SK-N-SH treated with all-trans-retinoic acid at 6 μM for 48 hours (cell line): Measurements from ENCODE around the gene KLHL29.

Source experiments
- ATAC-seq: fragments of 200-7000 bp; cut with Tn5 transposase; 3 replicates; pipeline ENCODE4 v1.9.1; 2020; ENCODE audit warnings: mild to moderate bottlenecking, moderate library complexity
- ARNTL ChIP-seq: fragments of 450-650 bp; formaldehyde crosslinking; IDR thresholded peaks from 2 replicates; pipeline ENCODE4 v1.5.0; 2020; ENCODE audit warnings: low read depth, mild to moderate bottlenecking, moderate library complexity, borderline replicate concordance
- BACH2 ChIP-seq: fragments of 250-450 bp; sonication (Bioruptor Pico); IDR thresholded peaks from 2 replicates; pipeline ENCODE4 v1.9.0; 2021; ENCODE audit warnings: mild to moderate bottlenecking, borderline replicate concordance
- CSDC2 ChIP-seq: fragments of 250-450 bp; sonication (Bioruptor Pico); IDR thresholded peaks from 2 replicates; pipeline ENCODE4 v1.5.0; 2020; ENCODE audit warnings: mild to moderate bottlenecking, moderate library complexity
- ESRRG ChIP-seq: fragments of 250-450 bp; sonication (Bioruptor Pico); IDR thresholded peaks from 2 replicates; pipeline ENCODE4 v1.6.1; 2021; ENCODE audit warnings: mild to moderate bottlenecking
- ISL1 ChIP-seq: fragments of 250-450 bp; sonication (Bioruptor Pico); IDR thresholded peaks from 2 replicates; pipeline ENCODE4 v2.1.2; 2022; ENCODE audit warnings: mild to moderate bottlenecking, moderate library complexity
- OSR1 ChIP-seq: fragments of 250-450 bp; sonication (Bioruptor Pico); IDR thresholded peaks from 2 replicates; pipeline ENCODE4 v1.8.0; 2022; ENCODE audit warnings: moderate library complexity, mild to moderate bottlenecking, inconsistent platforms
- PPARA ChIP-seq: fragments of 250-450 bp; sonication (Bioruptor Pico); IDR thresholded peaks from 2 replicates; pipeline ENCODE4 v1.5.0; 2020; ENCODE audit warnings: mild to moderate bottlenecking, borderline replicate concordance
- RARB ChIP-seq: fragments of 250-450 bp; sonication (Bioruptor Pico); IDR thresholded peaks from 2 replicates; pipeline ENCODE4 v1.8.0; 2021; ENCODE audit warnings: mild to moderate bottlenecking, moderate library complexity
- SNAI2 ChIP-seq: fragments of 250-450 bp; sonication (Bioruptor Pico); IDR thresholded peaks from 2 replicates; pipeline ENCODE4 v1.5.0; 2020; ENCODE audit warnings: mild to moderate bottlenecking, moderate library complexity
- TCF4 ChIP-seq: fragments of 250-450 bp; sonication (Bioruptor Pico); IDR thresholded peaks from 2 replicates; pipeline ENCODE4 v1.8.0; 2021; ENCODE audit warnings: mild to moderate bottlenecking, moderate library complexity, borderline replicate concordance
- TOX ChIP-seq: fragments of 250-450 bp; sonication (Bioruptor Pico); IDR thresholded peaks from 2 replicates; pipeline ENCODE4 v1.8.0; 2021; ENCODE audit warnings: mild to moderate bottlenecking, moderate library complexity, borderline replicate concordance
- ZFP3 ChIP-seq: fragments of 250-450 bp; sonication (Bioruptor Pico); IDR thresholded peaks from 2 replicates; pipeline ENCODE4 v1.5.0; 2020; ENCODE audit warnings: mild to moderate bottlenecking, moderate library complexity
- ZFP30 ChIP-seq: fragments of 450-650 bp; formaldehyde crosslinking; IDR thresholded peaks from 2 replicates; pipeline ENCODE4 v1.5.0; 2022; ENCODE audit warnings: mild to moderate bottlenecking, moderate library complexity
- ZNF565 ChIP-seq: fragments of 450-650 bp; formaldehyde crosslinking; conservative IDR thresholded peaks from 2 replicates; pipeline ENCODE4 v1.5.0; 2020; ENCODE audit warnings: low read depth, mild to moderate bottlenecking, moderate library complexity
- ZNF70 ChIP-seq: fragments of 450-650 bp; formaldehyde crosslinking; IDR thresholded peaks from 2 replicates; pipeline ENCODE4 v1.5.0; 2020; ENCODE audit warnings: mild to moderate bottlenecking, moderate library complexity
- ZNF8 ChIP-seq: fragments of 450-650 bp; formaldehyde crosslinking; IDR thresholded peaks from 2 replicates; pipeline ENCODE4 v1.5.0; 2020; ENCODE audit warnings: mild to moderate bottlenecking, moderate library complexity
- TF ChIP-seq, protein P1 (sequence below): fragments of 250-450 bp; sonication (Bioruptor Pico); IDR thresholded peaks from 2 replicates; pipeline ENCODE4 v1.8.0; 2020; ENCODE audit warnings: mild to moderate bottlenecking, moderate library complexity, borderline replicate concordance
- TF ChIP-seq, protein P2 (sequence below): fragments of 250-450 bp; sonication (Bioruptor Pico); IDR thresholded peaks from 2 replicates; pipeline ENCODE4 v1.5.1; 2021; ENCODE audit warnings: mild to moderate bottlenecking, moderate library complexity
- TF ChIP-seq, protein P3 (sequence below): fragments of 250-450 bp; sonication (Bioruptor Pico); IDR thresholded peaks from 2 replicates; pipeline ENCODE4 v1.5.1; 2020; ENCODE audit warnings: low read depth, mild to moderate bottlenecking, moderate library complexity
- TF ChIP-seq, protein P4 (sequence below): fragments of 250-450 bp; sonication (Bioruptor Pico); IDR thresholded peaks from 2 replicates; pipeline ENCODE4 v1.5.0; 2020; ENCODE audit warnings: mild to moderate bottlenecking, moderate library complexity
- TF ChIP-seq, protein P5 (sequence below): fragments of 250-450 bp; sonication (Bioruptor Pico); IDR thresholded peaks from 2 replicates; pipeline ENCODE4 v1.8.0; 2021; ENCODE audit warnings: low read depth, mild to moderate bottlenecking, moderate library complexity, borderline replicate concordance

KLHL29 gene

DNA sequence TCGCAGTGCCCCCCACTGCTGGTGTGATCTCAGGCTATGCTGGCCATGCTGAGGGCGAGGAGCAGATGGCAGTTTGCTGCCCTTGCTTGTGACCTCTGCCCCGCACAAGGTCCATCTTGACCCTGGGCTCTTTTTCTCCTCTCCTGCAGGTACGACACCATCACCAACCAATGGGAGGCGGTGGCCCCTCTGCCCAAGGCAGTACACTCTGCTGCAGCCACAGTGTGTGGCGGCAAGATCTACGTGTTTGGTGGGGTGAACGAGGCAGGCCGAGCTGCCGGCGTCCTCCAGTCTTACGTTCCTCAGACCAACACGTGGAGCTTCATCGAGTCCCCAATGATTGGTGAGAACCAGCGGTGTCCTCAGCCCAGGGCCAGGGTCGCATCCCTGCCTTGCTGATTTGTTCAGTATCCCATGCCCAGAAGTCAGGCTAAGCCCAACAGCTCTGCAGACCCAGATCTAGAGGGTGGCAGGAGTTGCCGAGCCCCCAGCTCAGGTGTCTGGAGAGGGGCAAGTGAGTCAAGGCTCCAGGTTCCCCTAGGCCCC lies 318.1 kb downstream of the KLHL29 start:
- TF ChIP-seq ZNF70 (CRISPR knock-in tag) (no peak), TOX (CRISPR knock-in tag) (no peak), ESRRG (CRISPR knock-in tag) (no peak), CSDC2 (CRISPR knock-in tag) (no peak), ARNTL (no peak)
- TF ChIP-seq, protein P1, sequence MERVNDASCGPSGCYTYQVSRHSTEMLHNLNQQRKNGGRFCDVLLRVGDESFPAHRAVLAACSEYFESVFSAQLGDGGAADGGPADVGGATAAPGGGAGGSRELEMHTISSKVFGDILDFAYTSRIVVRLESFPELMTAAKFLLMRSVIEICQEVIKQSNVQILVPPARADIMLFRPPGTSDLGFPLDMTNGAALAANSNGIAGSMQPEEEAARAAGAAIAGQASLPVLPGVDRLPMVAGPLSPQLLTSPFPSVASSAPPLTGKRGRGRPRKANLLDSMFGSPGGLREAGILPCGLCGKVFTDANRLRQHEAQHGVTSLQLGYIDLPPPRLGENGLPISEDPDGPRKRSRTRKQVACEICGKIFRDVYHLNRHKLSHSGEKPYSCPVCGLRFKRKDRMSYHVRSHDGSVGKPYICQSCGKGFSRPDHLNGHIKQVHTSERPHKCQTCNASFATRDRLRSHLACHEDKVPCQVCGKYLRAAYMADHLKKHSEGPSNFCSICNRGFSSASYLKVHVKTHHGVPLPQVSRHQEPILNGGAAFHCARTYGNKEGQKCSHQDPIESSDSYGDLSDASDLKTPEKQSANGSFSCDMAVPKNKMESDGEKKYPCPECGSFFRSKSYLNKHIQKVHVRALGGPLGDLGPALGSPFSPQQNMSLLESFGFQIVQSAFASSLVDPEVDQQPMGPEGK (CRISPR knock-in tag): no peak
- TF ChIP-seq, protein P2, sequence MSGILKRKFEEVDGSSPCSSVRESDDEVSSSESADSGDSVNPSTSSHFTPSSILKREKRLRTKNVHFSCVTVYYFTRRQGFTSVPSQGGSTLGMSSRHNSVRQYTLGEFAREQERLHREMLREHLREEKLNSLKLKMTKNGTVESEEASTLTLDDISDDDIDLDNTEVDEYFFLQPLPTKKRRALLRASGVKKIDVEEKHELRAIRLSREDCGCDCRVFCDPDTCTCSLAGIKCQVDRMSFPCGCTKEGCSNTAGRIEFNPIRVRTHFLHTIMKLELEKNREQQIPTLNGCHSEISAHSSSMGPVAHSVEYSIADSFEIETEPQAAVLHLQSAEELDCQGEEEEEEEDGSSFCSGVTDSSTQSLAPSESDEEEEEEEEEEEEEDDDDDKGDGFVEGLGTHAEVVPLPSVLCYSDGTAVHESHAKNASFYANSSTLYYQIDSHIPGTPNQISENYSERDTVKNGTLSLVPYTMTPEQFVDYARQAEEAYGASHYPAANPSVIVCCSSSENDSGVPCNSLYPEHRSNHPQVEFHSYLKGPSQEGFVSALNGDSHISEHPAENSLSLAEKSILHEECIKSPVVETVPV (CRISPR knock-in tag): no peak
- no peak for ATAC-seq

DNA sequence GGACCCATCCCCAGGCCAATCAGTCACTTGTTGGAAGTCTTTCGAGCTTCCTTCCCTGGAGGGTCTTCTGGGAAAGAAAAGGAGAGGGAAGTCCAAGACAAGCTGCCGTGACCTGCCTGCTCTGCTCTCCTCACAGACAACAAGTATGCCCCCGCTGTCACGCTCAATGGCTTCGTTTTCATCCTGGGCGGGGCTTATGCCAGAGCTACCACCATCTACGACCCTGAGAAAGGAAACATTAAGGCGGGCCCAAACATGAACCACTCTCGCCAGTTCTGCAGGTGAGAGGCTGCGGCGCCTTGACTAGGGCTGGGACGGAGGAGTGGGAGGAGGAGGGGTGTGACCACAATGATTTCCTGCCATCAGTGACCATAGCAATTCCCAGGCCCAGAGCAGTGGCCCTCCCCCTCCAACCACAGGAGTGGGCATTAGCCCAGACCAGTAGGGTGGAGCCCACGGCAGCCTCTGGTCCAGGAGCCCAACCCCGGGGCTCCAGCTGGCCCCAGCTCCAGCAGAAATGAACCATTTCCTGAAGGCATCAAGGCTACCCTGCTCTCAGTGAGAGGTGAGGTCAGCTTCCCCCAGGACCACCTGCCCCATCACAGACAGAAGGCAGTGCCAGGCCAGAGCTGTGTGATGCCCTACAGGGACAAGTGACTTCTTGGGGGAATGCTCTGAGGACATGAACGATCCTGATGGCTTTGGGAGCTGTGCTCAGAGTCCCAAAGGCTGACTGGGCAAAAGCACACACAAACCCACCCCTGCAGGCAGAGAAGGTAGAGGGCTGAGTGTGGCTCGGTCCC lies 318.8 kb downstream of the KLHL29 start:
- TF ChIP-seq CSDC2 (CRISPR knock-in tag) (no peak), OSR1 (CRISPR knock-in tag) (no peak), ISL1 (CRISPR knock-in tag) (no peak), TCF4 (CRISPR knock-in tag) (no peak), ZFP3 (CRISPR knock-in tag) (no peak)
- TF ChIP-seq, protein P3, sequence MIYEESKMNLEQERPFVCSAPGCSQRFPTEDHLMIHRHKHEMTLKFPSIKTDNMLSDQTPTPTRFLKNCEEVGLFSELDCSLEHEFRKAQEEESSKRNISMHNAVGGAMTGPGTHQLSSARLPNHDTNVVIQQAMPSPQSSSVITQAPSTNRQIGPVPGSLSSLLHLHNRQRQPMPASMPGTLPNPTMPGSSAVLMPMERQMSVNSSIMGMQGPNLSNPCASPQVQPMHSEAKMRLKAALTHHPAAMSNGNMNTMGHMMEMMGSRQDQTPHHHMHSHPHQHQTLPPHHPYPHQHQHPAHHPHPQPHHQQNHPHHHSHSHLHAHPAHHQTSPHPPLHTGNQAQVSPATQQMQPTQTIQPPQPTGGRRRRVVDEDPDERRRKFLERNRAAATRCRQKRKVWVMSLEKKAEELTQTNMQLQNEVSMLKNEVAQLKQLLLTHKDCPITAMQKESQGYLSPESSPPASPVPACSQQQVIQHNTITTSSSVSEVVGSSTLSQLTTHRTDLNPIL: no peak
- TF ChIP-seq, protein P4, sequence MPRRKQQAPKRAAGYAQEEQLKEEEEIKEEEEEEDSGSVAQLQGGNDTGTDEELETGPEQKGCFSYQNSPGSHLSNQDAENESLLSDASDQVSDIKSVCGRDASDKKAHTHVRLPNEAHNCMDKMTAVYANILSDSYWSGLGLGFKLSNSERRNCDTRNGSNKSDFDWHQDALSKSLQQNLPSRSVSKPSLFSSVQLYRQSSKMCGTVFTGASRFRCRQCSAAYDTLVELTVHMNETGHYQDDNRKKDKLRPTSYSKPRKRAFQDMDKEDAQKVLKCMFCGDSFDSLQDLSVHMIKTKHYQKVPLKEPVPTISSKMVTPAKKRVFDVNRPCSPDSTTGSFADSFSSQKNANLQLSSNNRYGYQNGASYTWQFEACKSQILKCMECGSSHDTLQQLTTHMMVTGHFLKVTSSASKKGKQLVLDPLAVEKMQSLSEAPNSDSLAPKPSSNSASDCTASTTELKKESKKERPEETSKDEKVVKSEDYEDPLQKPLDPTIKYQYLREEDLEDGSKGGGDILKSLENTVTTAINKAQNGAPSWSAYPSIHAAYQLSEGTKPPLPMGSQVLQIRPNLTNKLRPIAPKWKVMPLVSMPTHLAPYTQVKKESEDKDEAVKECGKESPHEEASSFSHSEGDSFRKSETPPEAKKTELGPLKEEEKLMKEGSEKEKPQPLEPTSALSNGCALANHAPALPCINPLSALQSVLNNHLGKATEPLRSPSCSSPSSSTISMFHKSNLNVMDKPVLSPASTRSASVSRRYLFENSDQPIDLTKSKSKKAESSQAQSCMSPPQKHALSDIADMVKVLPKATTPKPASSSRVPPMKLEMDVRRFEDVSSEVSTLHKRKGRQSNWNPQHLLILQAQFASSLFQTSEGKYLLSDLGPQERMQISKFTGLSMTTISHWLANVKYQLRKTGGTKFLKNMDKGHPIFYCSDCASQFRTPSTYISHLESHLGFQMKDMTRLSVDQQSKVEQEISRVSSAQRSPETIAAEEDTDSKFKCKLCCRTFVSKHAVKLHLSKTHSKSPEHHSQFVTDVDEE (CRISPR knock-in tag): no peak
- TF ChIP-seq, protein P1 (CRISPR knock-in tag): no peak
- no peak for ATAC-seq

DNA sequence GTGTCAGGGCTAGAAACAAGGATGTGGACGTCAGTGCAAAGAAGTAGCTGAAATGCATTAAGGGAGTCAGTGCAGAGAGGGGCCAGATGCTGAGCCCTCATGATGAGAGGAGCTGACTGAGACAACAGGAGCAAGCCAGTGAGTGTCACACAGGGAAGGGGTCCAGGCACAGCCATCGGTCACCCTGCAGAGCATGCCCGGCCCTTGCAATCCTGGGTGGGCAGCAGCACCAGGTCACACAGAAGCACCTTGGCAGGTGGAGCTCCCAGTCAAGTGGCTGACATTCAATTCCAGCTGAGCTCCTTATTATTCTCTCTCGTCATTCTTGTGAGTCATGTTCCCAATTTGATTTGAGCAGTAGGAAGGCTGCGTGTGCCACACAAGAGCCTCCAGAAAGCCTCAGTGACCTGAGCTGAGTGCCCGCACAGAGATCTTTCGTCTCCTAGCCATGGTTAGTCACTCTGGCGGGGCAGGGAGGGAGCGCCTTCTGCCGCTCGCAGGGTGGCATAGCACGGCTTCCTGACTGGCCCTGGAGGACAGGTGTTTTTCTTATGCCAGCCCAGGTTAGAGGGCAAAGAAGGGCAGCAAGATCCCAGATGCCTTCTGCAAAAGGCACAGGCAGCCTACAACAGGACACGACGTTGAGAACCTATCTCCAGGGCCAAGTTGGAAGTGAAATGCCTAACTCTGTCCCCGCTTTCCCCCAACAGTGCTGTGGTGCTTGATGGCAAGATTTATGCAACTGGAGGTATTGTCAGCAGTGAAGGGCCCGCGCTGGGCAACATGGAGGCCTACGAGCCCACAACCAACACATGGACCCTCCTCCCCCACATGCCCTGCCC lies 321.0 kb downstream of the KLHL29 start:
- no peak for ATAC-seq
- TF ChIP-seq PPARA (CRISPR knock-in tag) (no peak), CSDC2 (CRISPR knock-in tag) (no peak), BACH2 (CRISPR knock-in tag) (no peak), ZNF8 (CRISPR knock-in tag) (no peak), ZFP3 (CRISPR knock-in tag) (no peak), ZFP30 (CRISPR knock-in tag) (no peak), SNAI2 (no peak), RARB (CRISPR knock-in tag) (no peak), ZNF565 (CRISPR knock-in tag) (no peak), ARNTL (no peak)
- TF ChIP-seq, protein P2 (CRISPR knock-in tag): no peak
- TF ChIP-seq, protein P5, sequence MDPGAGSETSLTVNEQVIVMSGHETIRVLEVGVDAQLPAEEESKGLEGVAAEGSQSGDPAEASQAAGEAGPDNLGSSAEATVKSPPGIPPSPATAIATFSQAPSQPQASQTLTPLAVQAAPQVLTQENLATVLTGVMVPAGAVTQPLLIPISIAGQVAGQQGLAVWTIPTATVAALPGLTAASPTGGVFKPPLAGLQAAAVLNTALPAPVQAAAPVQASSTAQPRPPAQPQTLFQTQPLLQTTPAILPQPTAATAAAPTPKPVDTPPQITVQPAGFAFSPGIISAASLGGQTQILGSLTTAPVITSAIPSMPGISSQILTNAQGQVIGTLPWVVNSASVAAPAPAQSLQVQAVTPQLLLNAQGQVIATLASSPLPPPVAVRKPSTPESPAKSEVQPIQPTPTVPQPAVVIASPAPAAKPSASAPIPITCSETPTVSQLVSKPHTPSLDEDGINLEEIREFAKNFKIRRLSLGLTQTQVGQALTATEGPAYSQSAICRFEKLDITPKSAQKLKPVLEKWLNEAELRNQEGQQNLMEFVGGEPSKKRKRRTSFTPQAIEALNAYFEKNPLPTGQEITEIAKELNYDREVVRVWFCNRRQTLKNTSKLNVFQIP (CRISPR knock-in tag): no peak
